ENCODE data around the gene FNDC10. TPM values are rescaled to one million over a fixed set of nuclear protein-coding genes. Genes with fewer than 3 reads are reported as not detected.

The FNDC10 gene
- total RNA-seq, 6 donors from 2014 or later = 8.7 to 21.0 (median 12.4) TPM

DNA sequence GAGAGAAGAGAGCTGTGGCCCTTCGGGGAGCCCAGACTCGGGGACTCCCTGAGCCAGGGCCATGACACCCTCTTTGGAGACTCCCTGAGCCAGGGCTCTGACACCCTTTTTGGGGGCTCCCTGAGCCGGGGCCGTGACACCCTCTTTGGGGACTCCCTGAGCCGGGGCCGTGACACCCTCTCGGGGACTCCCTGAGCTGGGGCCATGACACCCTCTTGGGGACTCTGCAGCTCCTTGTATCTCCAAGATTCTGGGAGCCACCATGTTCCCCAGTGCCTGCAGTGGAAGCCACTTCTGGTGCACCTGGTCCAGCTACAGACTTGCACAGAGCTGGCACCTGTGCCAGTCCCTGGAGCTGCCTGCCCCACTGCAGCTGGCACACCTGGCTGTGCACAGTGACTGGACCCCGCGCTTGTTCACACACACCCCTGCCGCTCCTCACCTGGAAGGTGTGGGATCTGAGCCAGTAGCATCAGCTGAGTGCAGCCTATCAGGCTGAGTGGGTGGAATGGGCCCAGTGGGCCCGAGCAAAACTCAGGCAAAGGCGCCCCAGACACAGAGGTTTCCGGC lies 21.5 kb downstream of the FNDC10 start:
- Histone ChIP-seq H3K9me3 (no peaks in the 10 kb centered on the region), H3K4me1 (peaks cover 6 to 15% (median 12%) of the 10 kb centered on the region in 4 donors), H3K4me3 (no peak overlapping the region), H3K27ac (no peak overlapping the region), H3K27me3 (no peaks in the 10 kb centered on the region), H3K36me3 (no peaks in the 10 kb centered on the region)
- DNase-seq (peak in 1 of 2 donors; percentile 59), ATAC-seq (ENCODE audit: low FRiP score in 2 of 2) (no peak)
- WGBS, 2 donors = 88% methylated on average over 6 to 13 of the region's 13 CpGs
- TF ChIP-seq, protein P1, sequence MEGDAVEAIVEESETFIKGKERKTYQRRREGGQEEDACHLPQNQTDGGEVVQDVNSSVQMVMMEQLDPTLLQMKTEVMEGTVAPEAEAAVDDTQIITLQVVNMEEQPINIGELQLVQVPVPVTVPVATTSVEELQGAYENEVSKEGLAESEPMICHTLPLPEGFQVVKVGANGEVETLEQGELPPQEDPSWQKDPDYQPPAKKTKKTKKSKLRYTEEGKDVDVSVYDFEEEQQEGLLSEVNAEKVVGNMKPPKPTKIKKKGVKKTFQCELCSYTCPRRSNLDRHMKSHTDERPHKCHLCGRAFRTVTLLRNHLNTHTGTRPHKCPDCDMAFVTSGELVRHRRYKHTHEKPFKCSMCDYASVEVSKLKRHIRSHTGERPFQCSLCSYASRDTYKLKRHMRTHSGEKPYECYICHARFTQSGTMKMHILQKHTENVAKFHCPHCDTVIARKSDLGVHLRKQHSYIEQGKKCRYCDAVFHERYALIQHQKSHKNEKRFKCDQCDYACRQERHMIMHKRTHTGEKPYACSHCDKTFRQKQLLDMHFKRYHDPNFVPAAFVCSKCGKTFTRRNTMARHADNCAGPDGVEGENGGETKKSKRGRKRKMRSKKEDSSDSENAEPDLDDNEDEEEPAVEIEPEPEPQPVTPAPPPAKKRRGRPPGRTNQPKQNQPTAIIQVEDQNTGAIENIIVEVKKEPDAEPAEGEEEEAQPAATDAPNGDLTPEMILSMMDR (IDR thresholded peaks at IDR 0.05) = no peak
- TF ChIP-seq EP300 (IDR thresholded peaks at IDR 0.05) (no peak), POLR2AphosphoS5 (IDR thresholded peaks at IDR 0.05) (no peak), POLR2A (IDR thresholded peaks at IDR 0.05) (no peak)

DNA sequence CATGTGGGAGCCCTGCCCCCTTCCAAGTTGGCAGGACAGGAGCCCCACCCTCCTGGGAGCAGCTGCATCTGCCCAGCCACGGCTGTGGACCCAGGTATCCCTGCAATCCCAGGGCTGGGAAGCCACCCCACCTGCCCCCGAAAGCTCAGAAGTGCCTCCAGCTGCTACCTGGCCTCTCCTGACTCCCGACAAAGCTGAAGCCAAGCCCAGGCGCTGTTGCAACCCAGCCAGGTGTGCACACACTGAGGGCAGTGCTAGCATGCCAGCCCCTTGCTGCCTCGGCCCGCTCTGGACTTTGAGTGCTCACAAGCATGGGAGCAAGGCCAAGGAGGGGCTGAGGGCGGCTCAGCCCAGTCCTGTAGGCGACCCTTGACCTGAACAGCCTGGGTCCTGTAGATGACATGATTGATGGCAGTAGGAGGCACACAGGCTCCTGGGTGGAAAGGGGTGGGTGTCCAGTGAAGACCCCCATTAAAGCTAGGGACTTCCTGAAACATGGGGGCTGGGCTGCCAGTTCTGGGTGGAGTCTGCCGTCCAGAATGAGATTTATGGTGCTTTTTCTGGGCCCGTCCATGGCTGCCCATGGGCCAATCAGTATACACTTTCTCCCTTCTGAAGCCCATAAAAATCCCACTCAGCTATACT lies 22.4 kb downstream of the FNDC10 start:
- WGBS, 2 donors = 57 to 60% methylated on average over 8 to 9 of the region's 10 CpGs
- H3K4me1 ChIP-seq = peaks cover 16 to 24% (median 22%) of the 10 kb centered on the region in 4 donors
- H3K9me3 ChIP-seq = no peaks in the 10 kb centered on the region
- H3K27ac ChIP-seq = no peak overlapping the region
- H3K27me3 ChIP-seq = no peaks in the 10 kb centered on the region
- no peaks in the 10 kb centered on the region for H3K36me3 ChIP-seq
- no peak overlapping the region for H3K4me3 ChIP-seq
- no peak for ATAC-seq (ENCODE audit: low FRiP score in 2 of 2)
- TF ChIP-seq EP300 (IDR thresholded peaks at IDR 0.05) = no peak
- TF ChIP-seq POLR2AphosphoS5 (IDR thresholded peaks at IDR 0.05) = no peak
- TF ChIP-seq, protein P1 (IDR thresholded peaks at IDR 0.05) = no peak
- DNase-seq = no peak

DNA sequence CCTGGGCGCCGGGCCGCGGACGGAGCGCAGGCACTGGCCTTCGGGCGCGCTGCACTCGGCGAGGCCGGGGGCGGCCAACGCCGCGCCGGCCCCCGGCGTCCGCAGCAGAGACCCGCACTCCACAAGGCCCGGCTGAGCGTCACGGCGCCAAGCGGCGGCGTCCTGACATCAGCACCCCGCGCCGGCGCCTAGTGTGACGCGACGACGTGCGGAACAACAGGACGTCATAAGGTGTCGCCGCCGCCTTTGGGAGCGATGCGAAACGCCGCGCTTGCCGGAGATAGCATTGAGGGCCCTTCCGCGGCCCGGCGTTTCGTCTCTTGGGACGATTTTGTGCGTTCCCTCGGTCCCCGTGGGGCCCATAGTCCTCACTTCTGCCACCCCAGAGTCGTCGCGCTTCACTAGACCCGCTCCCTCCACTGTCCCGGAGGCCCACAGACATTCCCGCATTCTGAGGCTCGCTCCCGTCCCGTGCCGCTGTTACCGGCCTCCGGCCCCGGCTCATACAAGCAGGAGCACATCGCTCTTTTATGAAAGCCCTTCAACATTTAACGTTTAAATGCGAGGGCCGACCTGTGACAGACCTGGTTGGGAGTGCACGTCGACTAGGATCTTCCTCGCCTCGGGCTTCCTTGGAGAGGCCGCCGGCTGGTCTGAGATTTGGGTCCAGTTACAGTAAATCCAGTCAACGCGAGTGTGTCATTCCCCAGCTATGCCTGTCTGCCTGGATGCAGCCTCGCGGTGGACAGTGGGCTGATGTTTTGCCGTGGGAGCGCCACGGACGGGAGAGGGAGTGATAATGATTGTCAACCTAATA lies 25.0 kb downstream of the FNDC10 start, which contains the start of gene SSU72:
TSS of gene SSU72 (minus strand) at position 143 of the 817 bp plus-strand sequence. CDS start 306 bp downstream, outside the sequence.
- TF ChIP-seq POLR2AphosphoS5 (IDR thresholded peaks at IDR 0.05) = peak; percentile 96 to 99
- peak in 1 of 4 donors; percentile 61 for TF ChIP-seq EP300 (IDR thresholded peaks at IDR 0.05)
- peak; percentile 82 to 98 (median 96) for TF ChIP-seq POLR2A (IDR thresholded peaks at IDR 0.05)
- TF ChIP-seq, protein P1 (IDR thresholded peaks at IDR 0.05) = peak in 4 of 6 experiments; percentile 30 to 58 (median 49)
- ATAC-seq (ENCODE audit: low FRiP score in 2 of 2) (peak; percentile 94 to 95), DNase-seq (peak; percentile 88 to 99)
- WGBS, 2 donors = 0% methylated on average over 4 to 63 of the region's 87 CpGs
- Histone ChIP-seq H3K36me3 (peaks cover 0 to 11% (median 4%) of the 10 kb centered on the region in 4 donors), H3K4me3 (peak within 1 kb of the TSS; percentile 67 to 94 (median 85)), H3K4me1 (peaks cover 25 to 46% (median 32%) of the 10 kb centered on the region in 4 donors), H3K27ac (peak within 1 kb of the TSS; percentile 94 to 100 (median 100)), H3K9me3 (no peaks in the 10 kb centered on the region), H3K27me3 (no peaks in the 10 kb centered on the region)

DNA sequence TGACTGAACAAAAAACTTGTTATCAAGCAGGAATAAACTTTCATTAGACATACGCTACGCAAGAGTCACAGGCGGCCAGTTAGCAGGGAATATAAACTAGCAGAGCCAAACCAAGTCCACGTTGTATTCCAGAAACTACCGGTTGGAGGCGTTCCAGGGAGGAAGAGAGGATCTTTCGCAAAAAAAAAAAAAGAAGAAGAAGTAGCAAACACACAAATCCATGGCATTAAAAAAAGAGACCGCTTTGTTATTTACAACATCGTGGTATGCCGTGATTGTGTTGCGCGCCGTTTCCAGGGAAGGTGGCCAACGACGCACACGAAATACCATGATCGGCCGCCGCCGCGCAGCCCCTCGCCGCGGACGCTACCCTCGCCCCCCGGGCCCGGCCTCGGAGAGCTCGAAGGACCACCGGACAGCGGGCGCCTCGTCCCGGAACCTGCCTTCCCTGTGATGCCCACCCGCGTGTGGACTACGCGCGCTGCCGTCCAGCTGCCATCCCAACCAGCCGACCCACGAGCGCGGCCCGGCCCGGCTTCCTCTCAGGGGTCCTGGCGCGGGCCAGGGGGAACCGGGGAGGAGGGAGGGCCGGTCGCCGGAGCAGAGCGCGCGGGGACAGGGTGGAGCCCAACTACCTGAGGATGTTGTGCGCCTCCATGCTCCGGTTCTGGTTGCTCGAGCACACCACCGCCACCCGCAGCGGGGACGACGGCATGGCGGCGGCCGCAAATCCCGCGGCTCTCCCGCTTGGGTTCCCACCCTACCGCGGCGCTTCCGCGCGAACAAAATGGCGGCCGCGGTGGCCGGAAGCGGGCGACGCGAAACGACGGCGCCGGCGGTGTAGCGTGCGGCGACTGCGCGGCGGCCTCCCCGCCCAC lies 25.9 kb downstream of the FNDC10 start:
- H3K9me3 ChIP-seq = no peaks in the 10 kb centered on the region
- H3K4me1 ChIP-seq = peaks cover 27 to 54% (median 38%) of the 10 kb centered on the region in 4 donors
- WGBS, 2 donors = 0% methylated on average over 17 to 70 of the region's 96 CpGs

More for the DNA sequence above, 25.9 kb downstream of the FNDC10 start:
- peaks cover 0 to 15% (median 4%) of the 10 kb centered on the region in 4 donors for H3K36me3 ChIP-seq
- TF ChIP-seq, protein P1 (IDR thresholded peaks at IDR 0.05) = peak in 1 of 6 experiments; percentile 45
- no peak for TF ChIP-seq POLR2A (IDR thresholded peaks at IDR 0.05)
- H3K27ac ChIP-seq = peak overlapping the region; percentile 94 to 100 (median 100)
- H3K4me3 ChIP-seq = peak overlapping the region; percentile 67 to 94 (median 85)
- ATAC-seq (ENCODE audit: low FRiP score in 2 of 2) (peak; percentile 76 to 89), DNase-seq (peak in 1 of 2 donors; percentile 45)
- H3K27me3 ChIP-seq = no peaks in the 10 kb centered on the region

Data from upper lobe of left lung (tissue), 6 donors.